ENCODE measurements around the gene RARS1. TPM values are rescaled to one million over a fixed set of nuclear protein-coding genes. Genes with fewer than 3 reads are reported as not detected.
A peak's percentile ranks its signal among the peaks of the same experiment; 100 is the strongest.

RARS1 gene
- total and polyA plus RNA-seq, 8 donors = 18.4 to 48.8 (median 39.6) TPM

- FAIRE-seq (no peak), DNase-seq (no peak), ATAC-seq (no peak)
- no peaks in the 10 kb centered on the region for H3K4me1 ChIP-seq
- no peaks in the 10 kb centered on the region for H3K9me3 ChIP-seq
- TF ChIP-seq CTCF (IDR thresholded peaks at IDR 0.05) = no peak
- H3K4me3 ChIP-seq = no peak overlapping the region
- no peak overlapping the region for H3K27ac ChIP-seq
- WGBS, 2 donors = 89 to 93% methylated on average over 10 of the region's 10 CpGs
- intact Hi-C loops (cut with DNase I) = no loop called here
- peaks cover 0 to 32% (median 8%) of the 10 kb centered on the region in 3 donors for H3K36me3 ChIP-seq
- no peaks in the 10 kb centered on the region for H3K27me3 ChIP-seq
Measured at GRCh38 chr5:168446983-168447619, 39.2 kb upstream of the RARS1 start.

GRCh38 chr5:168447808-168448207, 38.5 kb upstream of the RARS1 start:
- WGBS, 2 donors = 83 to 92% methylated on average over 4 of the region's 4 CpGs
- Histone ChIP-seq H3K4me1 (no peaks in the 10 kb centered on the region), H3K4me3 (no peak overlapping the region), H3K27me3 (no peaks in the 10 kb centered on the region), H3K36me3 (peaks cover 0 to 30% (median 8%) of the 10 kb centered on the region in 3 donors), H3K9me3 (no peaks in the 10 kb centered on the region), H3K27ac (no peak overlapping the region)
- ATAC-seq (no peak), DNase-seq (no peak), FAIRE-seq (no peak)
- intact Hi-C loops (cut with DNase I) = no loop called here
- no peak for TF ChIP-seq CTCF (IDR thresholded peaks at IDR 0.05)

GRCh38 chr5:168449166-168449565, 37.1 kb upstream of the RARS1 start:
- Histone ChIP-seq H3K36me3 (peaks cover 0 to 31% (median 6%) of the 10 kb centered on the region in 3 donors), H3K9me3 (no peaks in the 10 kb centered on the region), H3K27me3 (no peaks in the 10 kb centered on the region), H3K4me1 (no peaks in the 10 kb centered on the region), H3K27ac (no peak overlapping the region), H3K4me3 (no peak overlapping the region)
- TF ChIP-seq CTCF (IDR thresholded peaks at IDR 0.05) = no peak
- 67 to 76% methylated on average over 2 of the region's 2 CpGs for WGBS, 2 donors
- FAIRE-seq (no peak), DNase-seq (no peak), ATAC-seq (peak in 2 of 4 donors; percentile 16 to 29)
- intact Hi-C loops (cut with DNase I) = no loop called here

GRCh38 chr5:168451565-168451964, 34.7 kb upstream of the RARS1 start:
- no peak for FAIRE-seq
- ATAC-seq = no peak
- no peak for TF ChIP-seq CTCF (IDR thresholded peaks at IDR 0.05)
- DNase-seq = no peak
- Histone ChIP-seq H3K4me3 (no peak overlapping the region), H3K27me3 (no peaks in the 10 kb centered on the region), H3K9me3 (no peaks in the 10 kb centered on the region), H3K4me1 (no peaks in the 10 kb centered on the region), H3K36me3 (peaks cover 2 to 38% (median 17%) of the 10 kb centered on the region in 3 donors), H3K27ac (no peak overlapping the region)
- intact Hi-C loops (cut with DNase I) = no loop called here
- WGBS, 2 donors = 90 to 98% methylated on average over 3 of the region's 3 CpGs

- no peak for FAIRE-seq
- no peak for ATAC-seq
- no peaks in the 10 kb centered on the region for H3K4me1 ChIP-seq
- DNase-seq = no peak
- H3K27me3 ChIP-seq = no peaks in the 10 kb centered on the region
- no peak overlapping the region for H3K4me3 ChIP-seq
- TF ChIP-seq CTCF (IDR thresholded peaks at IDR 0.05) = no peak
- intact Hi-C loops (cut with DNase I) = no loop called here
- peaks cover 7 to 62% (median 17%) of the 10 kb centered on the region in 3 donors for H3K36me3 ChIP-seq
- H3K27ac ChIP-seq = no peak overlapping the region
- 93 to 96% methylated on average over 12 of the region's 12 CpGs for WGBS, 2 donors
- H3K9me3 ChIP-seq = no peaks in the 10 kb centered on the region
Measured at GRCh38 chr5:168455201-168455600, 31.1 kb upstream of the RARS1 start.
